Astrocyte (in vitro differentiated cells and primary cell): ENCODE results near the gene PCCA.

Experiments
- EZH2 ChIP-seq: IDR thresholded peaks from 2 replicates; pipeline ENCODE4 v1.6.1; 2012; ENCODE audit warnings: mild to moderate bottlenecking, low read length, inconsistent platforms; ENCODE audit not compliant: insufficient read depth
- TF ChIP-seq, protein P1 (sequence below): IDR thresholded peaks from 2 replicates; pipeline ENCODE4 v1.5.1; 2011; ENCODE audit warnings: low read depth, mild to moderate bottlenecking, inconsistent platforms, low read length, moderate library complexity; ENCODE audit not compliant: insufficient read depth

GRCh38 chr13:100484702-100485101 lies 395.8 kb downstream of the PCCA start:
- no peak for TF ChIP-seq EZH2
- TF ChIP-seq, protein P1, sequence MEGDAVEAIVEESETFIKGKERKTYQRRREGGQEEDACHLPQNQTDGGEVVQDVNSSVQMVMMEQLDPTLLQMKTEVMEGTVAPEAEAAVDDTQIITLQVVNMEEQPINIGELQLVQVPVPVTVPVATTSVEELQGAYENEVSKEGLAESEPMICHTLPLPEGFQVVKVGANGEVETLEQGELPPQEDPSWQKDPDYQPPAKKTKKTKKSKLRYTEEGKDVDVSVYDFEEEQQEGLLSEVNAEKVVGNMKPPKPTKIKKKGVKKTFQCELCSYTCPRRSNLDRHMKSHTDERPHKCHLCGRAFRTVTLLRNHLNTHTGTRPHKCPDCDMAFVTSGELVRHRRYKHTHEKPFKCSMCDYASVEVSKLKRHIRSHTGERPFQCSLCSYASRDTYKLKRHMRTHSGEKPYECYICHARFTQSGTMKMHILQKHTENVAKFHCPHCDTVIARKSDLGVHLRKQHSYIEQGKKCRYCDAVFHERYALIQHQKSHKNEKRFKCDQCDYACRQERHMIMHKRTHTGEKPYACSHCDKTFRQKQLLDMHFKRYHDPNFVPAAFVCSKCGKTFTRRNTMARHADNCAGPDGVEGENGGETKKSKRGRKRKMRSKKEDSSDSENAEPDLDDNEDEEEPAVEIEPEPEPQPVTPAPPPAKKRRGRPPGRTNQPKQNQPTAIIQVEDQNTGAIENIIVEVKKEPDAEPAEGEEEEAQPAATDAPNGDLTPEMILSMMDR: no peak
